GM21737 (cell line): Measurements from ENCODE around the gene CD99L2.

Experiments
- ATAC-seq: cut with Tn5 transposase; IDR thresholded peaks from one replicate; pipeline ENCODE4 v1.9.1; 2021; ENCODE audit warnings: mild to moderate bottlenecking, moderate library complexity; ENCODE audit not compliant: unreplicated experiment

The CD99L2 gene

GRCh38 chrX:150766351-150767044 is 132.0 kb downstream of the CD99L2 start:
- ATAC-seq = no peak

- ATAC-seq = no peak
Observed at GRCh38 chrX:150765782-150766350, 132.6 kb downstream of the CD99L2 start.

- no peak for ATAC-seq
Observed at GRCh38 chrX:150765237-150765636, 133.2 kb downstream of the CD99L2 start.

DNA sequence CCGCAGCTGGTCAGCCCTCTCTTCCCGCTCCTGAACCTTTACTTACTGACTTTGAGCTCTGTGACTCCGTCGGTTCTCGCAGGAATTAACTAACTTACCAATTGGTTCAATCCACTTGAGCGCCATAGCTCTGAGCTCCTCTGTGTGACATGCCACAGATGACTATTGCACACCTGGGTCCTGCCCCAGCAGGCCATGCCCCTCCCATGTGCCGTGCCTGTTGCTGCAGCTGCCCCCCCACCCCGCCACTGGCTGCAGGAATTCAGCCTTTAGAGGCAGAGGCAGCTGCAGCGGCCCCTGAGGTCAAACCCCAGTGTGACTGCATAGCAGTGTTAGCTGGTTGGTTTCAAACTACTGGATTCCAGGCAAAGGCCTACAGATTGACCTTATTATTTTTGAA is 134.7 kb downstream of the CD99L2 start:
- ATAC-seq = no peak

GRCh38 chrX:150763303-150763797 is 135.1 kb downstream of the CD99L2 start:
- ATAC-seq = no peak

DNA sequence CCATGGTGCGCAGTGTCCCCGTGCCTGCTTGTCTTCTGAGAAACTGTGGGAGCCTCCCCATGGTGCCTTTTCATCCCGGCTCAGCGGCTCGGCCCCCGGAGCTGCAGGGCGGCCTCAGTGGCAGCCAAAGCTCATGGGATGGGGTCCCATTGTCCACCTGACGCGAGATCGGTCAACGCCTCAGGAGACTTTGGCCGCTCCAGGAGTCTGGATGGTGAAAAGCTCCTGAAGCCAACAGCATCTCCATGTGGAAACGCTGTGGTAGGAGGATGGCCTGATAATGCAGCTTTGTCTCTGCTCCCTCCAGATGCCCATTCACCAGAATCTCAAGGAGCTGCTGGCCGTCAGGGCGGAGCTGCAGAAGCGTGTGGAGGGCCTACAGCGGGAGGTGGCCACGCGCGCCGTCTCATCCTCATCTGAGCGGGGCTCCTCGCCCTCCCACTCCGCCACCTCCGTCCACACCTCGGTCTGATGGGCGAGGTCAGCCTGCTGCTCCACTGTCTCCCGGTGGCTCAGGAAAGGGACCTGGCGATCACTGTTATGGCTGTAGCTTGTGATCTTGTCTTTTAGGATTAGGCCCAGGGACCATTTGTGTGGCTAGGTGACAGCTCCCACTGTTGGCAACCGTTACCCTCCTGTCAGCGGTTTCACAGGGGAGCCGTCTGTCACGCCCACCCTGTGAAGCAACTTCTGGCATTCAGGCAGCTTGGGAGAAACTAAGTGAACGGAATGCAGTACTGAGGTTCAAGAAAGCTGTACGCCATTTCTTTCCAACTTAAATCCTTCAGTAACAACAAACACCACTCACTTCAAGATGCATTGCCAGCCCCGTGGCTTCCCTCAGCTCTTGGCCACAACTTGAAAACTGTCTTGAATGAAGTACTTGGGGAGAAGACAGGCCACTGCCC is 136.0 kb downstream of the CD99L2 start:
- ATAC-seq = no peak

- ATAC-seq = no peak
Observed at GRCh38 chrX:150761819-150762216, 136.7 kb downstream of the CD99L2 start.

DNA sequence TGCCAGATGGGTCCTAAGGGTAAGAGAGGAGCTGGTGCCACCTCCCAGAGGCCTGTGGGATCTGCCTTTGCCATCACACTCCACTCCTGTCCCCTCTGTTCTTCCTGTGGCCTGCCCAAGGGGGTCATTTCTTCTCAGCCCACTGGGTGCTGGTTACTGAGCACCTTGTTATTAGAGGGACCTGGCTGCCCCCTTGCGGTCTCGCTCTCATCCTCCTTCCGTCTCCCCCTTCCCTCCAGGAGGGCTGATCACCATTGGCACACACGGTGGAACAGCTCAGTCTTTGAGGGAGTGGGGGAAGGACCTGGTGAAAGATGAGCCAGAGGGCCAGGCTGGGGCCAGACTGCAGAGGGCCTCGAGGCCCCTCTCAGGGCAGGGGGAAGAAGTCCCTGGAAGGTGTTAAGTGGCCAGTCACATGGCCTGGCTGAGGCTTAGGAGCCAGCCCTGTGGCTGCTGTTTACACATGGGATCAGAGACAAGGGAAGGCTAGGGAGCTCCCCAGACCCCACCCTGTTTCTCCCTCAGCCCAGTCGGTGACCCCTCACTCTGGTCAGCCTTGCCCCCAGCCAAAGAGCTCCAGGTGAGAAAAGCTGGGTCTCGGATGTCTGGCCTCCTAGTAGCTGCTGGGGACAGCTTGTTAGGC is 137.2 kb downstream of the CD99L2 start:
- no peak for ATAC-seq

- ATAC-seq = no peak
Observed at GRCh38 chrX:150759568-150760416, 138.7 kb downstream of the CD99L2 start.

- ATAC-seq = no peak
Observed at GRCh38 chrX:150757371-150757770, 141.1 kb downstream of the CD99L2 start.

GRCh38 chrX:150753968-150754367 is 144.5 kb downstream of the CD99L2 start:
- ATAC-seq = no peak

- ATAC-seq = no peak
Observed at GRCh38 chrX:150753357-150753756, 145.1 kb downstream of the CD99L2 start.

- no peak for ATAC-seq
Observed at GRCh38 chrX:150752124-150752523, 146.3 kb downstream of the CD99L2 start.

DNA sequence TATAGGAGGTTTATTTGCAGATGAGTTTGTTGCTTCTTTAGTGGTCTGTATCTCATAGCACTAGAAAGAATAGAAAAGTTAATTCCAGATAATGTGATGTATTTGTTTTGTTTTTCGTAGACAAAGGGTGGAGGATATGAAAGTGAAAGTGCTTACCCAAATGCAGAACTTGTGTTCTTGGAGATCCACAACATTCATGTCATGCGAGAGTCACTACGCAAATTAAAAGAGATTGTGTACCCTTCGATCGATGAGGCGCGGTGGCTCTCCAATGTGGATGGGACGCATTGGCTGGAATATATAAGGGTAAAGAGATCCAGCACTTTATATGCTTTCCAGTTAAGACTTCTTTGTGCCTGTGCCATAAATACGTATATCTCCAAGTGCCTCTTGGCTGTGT is 162.0 kb downstream of the CD99L2 start:
- ATAC-seq = no peak

DNA sequence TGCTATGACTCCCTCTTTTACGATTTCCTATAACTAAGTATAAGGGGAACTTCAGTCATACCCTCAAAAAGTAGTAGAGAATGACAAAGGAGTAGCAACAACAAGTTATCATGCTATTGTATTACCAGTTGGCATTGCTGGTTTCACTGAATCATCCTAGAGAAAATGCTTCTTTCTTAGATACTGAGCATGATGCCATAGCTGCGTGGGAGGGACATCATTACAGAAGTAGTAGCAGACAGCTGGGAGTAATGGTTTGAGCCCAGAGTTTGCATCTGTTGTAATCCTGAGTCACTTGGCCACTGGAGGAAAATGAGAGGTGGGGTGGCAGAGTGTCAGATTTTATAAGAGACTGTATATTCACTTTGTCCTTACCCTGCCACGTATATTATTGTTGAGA is 166.7 kb downstream of the CD99L2 start:
- ATAC-seq = no peak

DNA sequence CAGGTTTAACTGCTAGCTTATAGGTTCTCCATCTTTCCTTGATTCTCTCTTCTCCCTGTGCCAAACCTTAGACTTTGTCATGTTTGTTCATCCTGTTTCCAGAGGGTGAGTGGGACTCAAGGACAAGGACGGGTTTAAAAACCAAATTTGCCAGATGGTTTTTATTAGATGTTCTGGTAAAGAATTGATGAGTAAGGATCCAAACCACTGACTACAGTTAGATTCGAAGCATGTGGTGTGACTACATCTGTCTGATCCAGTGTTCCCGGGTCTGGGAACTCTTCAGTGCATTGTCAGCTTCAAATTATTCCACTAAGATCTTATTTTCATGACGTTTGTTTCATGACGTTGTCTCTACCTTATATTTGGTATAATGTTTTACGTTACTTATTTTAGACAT is 167.7 kb downstream of the CD99L2 start:
- ATAC-seq = no peak

GRCh38 chrX:150729956-150730355 is 168.5 kb downstream of the CD99L2 start:
- ATAC-seq = no peak

DNA sequence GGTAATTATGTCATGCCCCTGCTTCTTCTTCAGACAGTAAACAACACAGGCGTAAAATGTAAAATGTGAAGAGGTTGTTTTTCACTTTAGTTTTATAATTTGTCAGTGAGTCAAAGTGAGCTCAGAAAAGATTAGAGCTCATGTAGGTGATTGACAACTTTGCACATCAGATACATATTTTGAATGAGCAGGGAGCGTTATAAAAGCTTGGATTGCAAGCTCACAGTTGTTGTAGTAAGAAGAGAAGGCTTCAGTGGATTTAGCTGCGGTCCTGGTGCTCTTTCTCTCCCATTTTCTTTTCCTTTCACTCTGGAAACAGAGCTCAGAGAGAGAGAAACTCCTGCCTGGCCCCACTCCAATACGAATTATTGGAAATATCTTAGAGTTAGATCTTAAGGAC is 178.8 kb downstream of the CD99L2 start:
- no peak for ATAC-seq
